Osteoblast (primary cell): ENCODE data around the gene EYS. TPM values are rescaled to one million over a fixed set of nuclear protein-coding genes. Genes with fewer than 3 reads are reported as not detected.
"Not testable (repeated sequence)": the region's sequence is repeated elsewhere in the genome, so short reads cannot be mapped to it uniquely, and the experiment has no call there.

ENCODE experiments used
- DNase-seq: peaks from one replicate; pipeline ENCODE4 v3.0.0; 2011; ENCODE audit warnings: low spot score, mixed read lengths; ENCODE audit not compliant: insufficient read length; ENCODE audit errors: missing footprints
- H2AFZ ChIP-seq: 2 replicates; pipeline ENCODE4 v1.6.0; 2011; ENCODE audit warnings: mild to moderate bottlenecking, low read length
- H3K27ac ChIP-seq: 2 replicates; pipeline ENCODE4 v1.5.1; 2011; ENCODE audit warnings: mild to moderate bottlenecking, low read depth, low read length, moderate library complexity
- H3K27me3 ChIP-seq: 2 replicates; pipeline ENCODE4 v1.6.0; 2012; ENCODE audit warnings: mild to moderate bottlenecking, control low read depth, inconsistent platforms, low read length, moderate library complexity; ENCODE audit not compliant: insufficient read depth
- H3K36me3 ChIP-seq: 2 replicates; pipeline ENCODE4 v1.5.1; 2011; ENCODE audit warnings: mild to moderate bottlenecking, low read length, control low read depth, moderate library complexity; ENCODE audit not compliant: insufficient read depth
- H3K4me1 ChIP-seq: 2 replicates; pipeline ENCODE4 v1.5.1; 2011; ENCODE audit warnings: mild to moderate bottlenecking, low read length, control low read depth, moderate library complexity; ENCODE audit not compliant: insufficient read depth
- H3K4me2 ChIP-seq: 2 replicates; pipeline ENCODE4 v1.6.0; 2011; ENCODE audit warnings: mild to moderate bottlenecking, low read length; ENCODE audit not compliant: insufficient read depth
- H3K4me3 ChIP-seq: fragments of 200-600 bp; sonication (generic); 3 replicates; pipeline ENCODE4 v1.5.1; 2012; ENCODE audit warnings: mild to moderate bottlenecking, low read length, inconsistent platforms; ENCODE audit not compliant: insufficient read depth
- H3K79me2 ChIP-seq: 2 replicates; pipeline ENCODE4 v1.6.0; 2012; ENCODE audit warnings: mild to moderate bottlenecking, low read length, control low read depth, inconsistent platforms; ENCODE audit not compliant: insufficient read depth
- H3K9me3 ChIP-seq: 2 replicates; pipeline ENCODE4 v1.5.1; 2011; ENCODE audit warnings: low read depth, low read length, control low read depth
- H4K20me1 ChIP-seq: 2 replicates; pipeline ENCODE4 v1.6.0; 2012; ENCODE audit warnings: mild to moderate bottlenecking, low read length, control low read depth; ENCODE audit not compliant: insufficient read depth
- CTCF ChIP-seq: IDR thresholded peaks from 2 replicates; pipeline ENCODE4 v1.5.1; 2011; ENCODE audit warnings: mild to moderate bottlenecking, low read depth, low read length, moderate library complexity; ENCODE audit errors: extremely low read depth
- total RNA-seq: library from RNA; depleted of rRNA; stranded (reverse); fragments of >200 nt; gene quantifications from 2 replicates; pipeline ENCODE4 v1.2.3, GENCODE V29; 2012

EYS gene
- total RNA-seq, 1 donor, result under 0.01 TPM

GRCh38 chr6:63899550-63899949, 1807.5 kb downstream of the EYS start:
- Histone ChIP-seq H3K79me2 (no peaks in the 10 kb centered on the region), H3K27ac (no peak overlapping the region), H3K27me3 (no peaks in the 10 kb centered on the region), H3K9me3 (no peaks in the 10 kb centered on the region), H3K4me1 (peaks cover 3% of the 10 kb centered on the region), H3K4me3 (no peak overlapping the region), H3K4me2 (no peak overlapping the region), H4K20me1 (no peaks in the 10 kb centered on the region), H3K36me3 (no peaks in the 10 kb centered on the region), H2AFZ (no peak overlapping the region)
- no peak for TF ChIP-seq CTCF
- no peak for DNase-seq

GRCh38 chr6:63897952-63898351, 1809.1 kb downstream of the EYS start:
- H3K79me2 ChIP-seq, result no peaks in the 10 kb centered on the region
- no peak overlapping the region for H3K4me2 ChIP-seq
- no peaks in the 10 kb centered on the region for H3K4me1 ChIP-seq
- H2AFZ ChIP-seq, result no peak overlapping the region
- H3K36me3 ChIP-seq, result no peaks in the 10 kb centered on the region
- no peak overlapping the region for H3K4me3 ChIP-seq
- H3K27me3 ChIP-seq, result no peaks in the 10 kb centered on the region
- no peaks in the 10 kb centered on the region for H3K9me3 ChIP-seq
- no peak for TF ChIP-seq CTCF
- DNase-seq, result no peak
- H4K20me1 ChIP-seq, result no peaks in the 10 kb centered on the region
- H3K27ac ChIP-seq, result no peak overlapping the region

DNA sequence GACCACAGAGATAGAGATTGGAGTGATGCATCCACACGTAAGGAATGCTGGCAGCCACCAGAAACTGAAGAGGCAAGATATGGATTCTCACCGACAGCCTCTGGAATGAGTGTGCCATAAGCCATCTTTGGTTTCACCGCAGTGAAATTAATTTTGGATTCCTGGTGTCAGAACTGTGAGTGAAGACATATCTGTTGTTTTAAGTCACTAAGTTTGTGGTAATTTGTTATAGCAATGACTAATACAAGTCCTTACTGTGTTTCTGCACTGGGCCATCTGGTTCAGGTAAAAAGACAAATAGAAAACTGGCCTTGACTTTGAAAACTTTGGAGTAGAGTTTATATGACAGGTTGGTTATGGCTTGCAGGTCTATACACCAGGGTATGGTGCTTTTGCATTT, 1809.6 kb downstream of the EYS start:
- Histone ChIP-seq H4K20me1 (no peaks in the 10 kb centered on the region), H3K4me1 (no peaks in the 10 kb centered on the region), H3K9me3 (no peaks in the 10 kb centered on the region), H3K27ac (no peak overlapping the region), H3K4me3 (no peak overlapping the region), H3K27me3 (no peaks in the 10 kb centered on the region), H3K79me2 (no peaks in the 10 kb centered on the region), H3K4me2 (no peak overlapping the region), H2AFZ (no peak overlapping the region), H3K36me3 (no peaks in the 10 kb centered on the region)
- DNase-seq, result no peak
- TF ChIP-seq CTCF, result no peak

DNA sequence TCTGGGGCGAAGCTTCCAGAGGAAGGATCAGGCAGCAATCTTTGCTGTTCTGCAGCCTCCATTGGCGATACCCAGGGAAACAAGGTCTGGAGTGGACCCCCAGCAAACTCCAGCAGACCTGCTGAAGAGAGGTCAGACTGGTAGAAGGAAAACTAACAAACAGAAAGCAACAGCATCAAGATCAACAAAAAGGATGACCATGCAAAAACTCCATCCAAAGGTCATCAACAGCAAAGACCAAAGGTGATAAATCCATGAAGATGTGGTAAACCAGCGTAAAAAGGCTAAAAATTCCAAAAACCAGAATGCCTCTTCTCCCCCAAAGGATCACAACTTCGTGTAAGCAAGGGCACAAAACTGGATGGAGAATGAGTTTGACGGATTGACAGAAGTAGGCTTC, 1818.6 kb downstream of the EYS start:
- H3K4me3 ChIP-seq, result no peak overlapping the region
- H3K4me1 ChIP-seq, result no peaks in the 10 kb centered on the region
- H3K27me3 ChIP-seq, result no peaks in the 10 kb centered on the region
- no peaks in the 10 kb centered on the region for H3K79me2 ChIP-seq
- H3K9me3 ChIP-seq, result no peaks in the 10 kb centered on the region
- no peak for DNase-seq
- no peak overlapping the region for H3K27ac ChIP-seq
- H3K4me2 ChIP-seq, result no peak overlapping the region
- H3K36me3 ChIP-seq, result no peaks in the 10 kb centered on the region
- H2AFZ ChIP-seq, result no peak overlapping the region
- H4K20me1 ChIP-seq, result no peaks in the 10 kb centered on the region
- TF ChIP-seq CTCF, result no peak

- not testable (repeated sequence) for H3K9me3 ChIP-seq, H3K27me3 ChIP-seq, H3K27ac ChIP-seq, H3K4me2 ChIP-seq, H3K79me2 ChIP-seq, H3K4me1 ChIP-seq, DNase-seq, H3K4me3 ChIP-seq, H2AFZ ChIP-seq, H3K36me3 ChIP-seq, H4K20me1 ChIP-seq
Observed at GRCh38 chr6:63887804-63888203, 1819.2 kb downstream of the EYS start.
